Left lung (tissue), 10 donors: Measurements from ENCODE around the gene SLC6A2. TPM values are rescaled to one million over a fixed set of nuclear protein-coding genes. Genes with fewer than 3 reads are reported as not detected.

Source experiments
- ATAC-seq: fragments of 200-7000 bp; cut with Tn5 transposase; one replicate; pipeline ENCODE4 v1.9.1; 2020; ENCODE audit warnings: moderate library complexity
- DNase-seq, 4 donors: peaks; one replicate each; pipeline ENCODE4 v3.0.0-alpha.2; 2013 to 2020
- H3K27ac ChIP-seq, 2 donors: fragments of 200-600 bp; sonication (generic) in 1 of 2; one replicate each; pipeline versions ENCODE4 v1.5.0 to v1.8.0; 2020 to 2021
- H3K27me3 ChIP-seq, 2 donors: fragments of 200-600 bp; sonication (generic) in 1 of 2; one replicate each; pipeline versions ENCODE4 v1.5.0 to v1.8.0; 2020 to 2021
- H3K36me3 ChIP-seq, 2 donors: fragments of 200-600 bp; sonication (generic) in 1 of 2; one replicate each; pipeline versions ENCODE4 v1.5.0 to v1.8.0; 2020 to 2021
- H3K4me1 ChIP-seq, 2 donors: fragments of 200-600 bp; one replicate each; pipeline ENCODE4 v1.8.0; 2021
- H3K4me3 ChIP-seq, 2 donors: fragments of 200-600 bp; sonication (generic) in 1 of 2; one replicate each; pipeline versions ENCODE4 v1.5.0 to v1.8.0; 2020 to 2021; ENCODE audit warnings: mild to moderate bottlenecking in 1 of 2
- H3K9me3 ChIP-seq, 2 donors: fragments of 200-600 bp; sonication (generic) in 1 of 2; one replicate each; pipeline versions ENCODE4 v1.5.0 to v1.8.0; 2020 to 2021
- CTCF ChIP-seq, 2 donors: fragments of 200-600 bp; sonication (generic) in 1 of 2; IDR thresholded peaks; one replicate each; pipeline versions ENCODE4 v1.5.0 to v1.8.0; 2021; ENCODE audit warnings: antibody characterized with exemption in 2 of 2
- intact Hi-C, 2 donors: fragments of 100-400 bp; cut with DNase I; formaldehyde crosslinking; loops; one replicate each; pipeline versions ENCODE4 v1.11.2 to v1.14.2; 2022
- polyA plus RNA-seq, 6 donors: library from polyadenylated mRNA; unstranded; fragments of 120-200 nt; gene quantifications; one replicate each; pipeline ENCODE4 v1.2.1, GENCODE V29; 2013; ENCODE audit not compliant: insufficient read length in 6 of 6
- total RNA-seq, 2 donors: library from RNA; stranded (reverse); fragmentation: NEBNext Ultra II Directional; extraction: Animal tissue kit (Norgen Biotek cat#: 25700); gene quantifications; one replicate each; pipeline ENCODE4 v1.2.1, GENCODE V29; 2021
- donor health status: DM: no; HTN: yes; CAD: no.
- donor health status: DM: no; HTN: no; CAD: no.

SLC6A2 gene
- total and polyA plus RNA-seq, 8 donors = 0.10 TPM; not detected in 5

GRCh38 chr16:55647343-55647742 lies 8.4 kb upstream of the SLC6A2 start:
- intact Hi-C loops = no loop called here

GRCh38 chr16:55647798-55648197 lies 8.0 kb upstream of the SLC6A2 start:
- Histone ChIP-seq H3K27me3 (peaks cover 0 to 23% of the 10 kb centered on the region in 2 donors), H3K27ac (no peak overlapping the region), H3K36me3 (no peaks in the 10 kb centered on the region), H3K4me1 (no peaks in the 10 kb centered on the region), H3K9me3 (no peaks in the 10 kb centered on the region), H3K4me3 (no peak overlapping the region)
- ATAC-seq (no peak), DNase-seq (no peak)
- intact Hi-C loops = no loop called here
- no peak for TF ChIP-seq CTCF (IDR thresholded peaks at IDR 0.05)

More at GRCh38 chr16:55647343-55647742, 8.4 kb upstream of the SLC6A2 start:
- H3K27ac ChIP-seq = no peak overlapping the region
- H3K27me3 ChIP-seq = peaks cover 0 to 18% of the 10 kb centered on the region in 2 donors
- H3K36me3 ChIP-seq = no peaks in the 10 kb centered on the region
- ATAC-seq (no peak), DNase-seq (no peak)
- H3K4me1 ChIP-seq = no peaks in the 10 kb centered on the region
- TF ChIP-seq CTCF (IDR thresholded peaks at IDR 0.05) = no peak
- H3K9me3 ChIP-seq = no peaks in the 10 kb centered on the region
- no peak overlapping the region for H3K4me3 ChIP-seq

GRCh38 chr16:55651841-55652824 lies 3.7 kb upstream of the SLC6A2 start:
- ATAC-seq (no peak), DNase-seq (no peak)
- intact Hi-C loops = no loop called here
- Histone ChIP-seq H3K36me3 (no peaks in the 10 kb centered on the region), H3K4me1 (peaks cover 0 to 9% of the 10 kb centered on the region in 2 donors), H3K27me3 (peaks cover 33 to 65% of the 10 kb centered on the region in 2 donors), H3K27ac (no peak overlapping the region), H3K4me3 (no peak overlapping the region), H3K9me3 (no peaks in the 10 kb centered on the region)
- TF ChIP-seq CTCF (IDR thresholded peaks at IDR 0.05) = no peak

- intact Hi-C loops = no loop called here
- H3K27ac ChIP-seq = no peak overlapping the region
- H3K36me3 ChIP-seq = no peaks in the 10 kb centered on the region
- ATAC-seq (no peak), DNase-seq (no peak)
- no peaks in the 10 kb centered on the region for H3K9me3 ChIP-seq
- peaks cover 38 to 74% of the 10 kb centered on the region in 2 donors for H3K27me3 ChIP-seq
- TF ChIP-seq CTCF (IDR thresholded peaks at IDR 0.05) = no peak
- H3K4me1 ChIP-seq = peaks cover 0 to 9% of the 10 kb centered on the region in 2 donors
- no peak overlapping the region for H3K4me3 ChIP-seq
Measured at GRCh38 chr16:55653106-55653505, 2.7 kb upstream of the SLC6A2 start.

GRCh38 chr16:55655381-55655896 lies 349 bp upstream of the SLC6A2 start:
- ATAC-seq (no peak), DNase-seq (no peak)
- intact Hi-C loops = no loop called here
- Histone ChIP-seq H3K27ac (no peak overlapping the region), H3K4me3 (no peak overlapping the region), H3K9me3 (no peaks in the 10 kb centered on the region), H3K4me1 (peaks cover 0 to 9% of the 10 kb centered on the region in 2 donors), H3K27me3 (peaks cover 38 to 77% of the 10 kb centered on the region in 2 donors), H3K36me3 (no peaks in the 10 kb centered on the region)
- no peak for TF ChIP-seq CTCF (IDR thresholded peaks at IDR 0.05)
